CD14-positive monocyte (primary cell): ENCODE data around the gene RAI1. TPM values are rescaled to one million over a fixed set of nuclear protein-coding genes. Genes with fewer than 3 reads are reported as not detected.

Experiments
- DNase-seq, 3 donors: peaks; one replicate each; pipeline ENCODE4 v3.0.0-alpha.2; 2011 to 2022
- H2AFZ ChIP-seq: 2 replicates; pipeline ENCODE4 v1.6.0; 2012; ENCODE audit warnings: mild to moderate bottlenecking, low read depth, low read length, inconsistent platforms; ENCODE audit not compliant: insufficient read depth, poor library complexity, severe bottlenecking
- H3K27ac ChIP-seq, 2 donors: 1 replicate in 1 of 2; 2 replicates in 1 of 2; pipeline ENCODE4 v1.5.1; 2012 to 2013; ENCODE audit warnings: low read length in 2 of 2, control low read depth in 1 of 2, inconsistent platforms in 1 of 2, low read depth in 1 of 2, mild to moderate bottlenecking in 1 of 2
- H3K27me3 ChIP-seq, 2 donors: one replicate each; pipeline versions ENCODE4 v1.6.0 to v1.6.1; 2011 to 2013; ENCODE audit warnings: low read length in 2 of 2; ENCODE audit not compliant: control insufficient read depth in 2 of 2, insufficient read depth in 2 of 2
- H3K36me3 ChIP-seq, 2 donors: replicated peaks in 1 of 2; 1 replicate in 1 of 2; 2 replicates in 1 of 2; pipeline versions ENCODE4 v1.5.1 to v1.6.1; 2012 to 2013; ENCODE audit warnings: low read length in 2 of 2, control low read depth in 1 of 2, inconsistent platforms in 1 of 2, mild to moderate bottlenecking in 1 of 2; ENCODE audit not compliant: insufficient read depth in 2 of 2, control insufficient read depth in 1 of 2
- H3K4me1 ChIP-seq, 2 donors: 1 replicate in 1 of 2; 2 replicates in 1 of 2; pipeline versions ENCODE4 v1.5.1 to v1.6.1; 2012 to 2013; ENCODE audit warnings: low read length in 2 of 2, control low read depth in 1 of 2, inconsistent platforms in 1 of 2, mild to moderate bottlenecking in 1 of 2, moderate library complexity in 1 of 2; ENCODE audit not compliant: insufficient read depth in 2 of 2, control insufficient read depth in 1 of 2
- H3K4me2 ChIP-seq: replicated peaks from 2 replicates; pipeline ENCODE3; 2012; ENCODE audit warnings: low read length, moderate library complexity, mild to moderate bottlenecking; ENCODE audit not compliant: poor library complexity, severe bottlenecking; ENCODE audit errors: extremely low read depth
- H3K4me3 ChIP-seq, 3 experiments: fragments of 200-600 bp in 1 of 3; sonication (generic) in 1 of 3; replicated peaks in 1 of 3; 1 replicate in 2 of 3; 2 replicates in 1 of 3; pipeline ENCODE4 v1.5.1; 2011 to 2013; ENCODE audit warnings: low read length in 3 of 3, mild to moderate bottlenecking in 3 of 3, control low read depth in 2 of 3, low read depth in 2 of 3, inconsistent platforms in 1 of 3, moderate library complexity in 1 of 3
- H3K79me2 ChIP-seq: 2 replicates; pipeline ENCODE4 v1.6.0; 2012; ENCODE audit warnings: mild to moderate bottlenecking, control low read depth, inconsistent platforms, low read length, moderate library complexity; ENCODE audit not compliant: insufficient read depth
- H3K9ac ChIP-seq: 2 replicates; pipeline ENCODE4 v1.6.0; 2017; ENCODE audit warnings: low read length, mild to moderate bottlenecking; ENCODE audit not compliant: insufficient read depth, poor library complexity, severe bottlenecking
- H3K9me3 ChIP-seq, 2 donors: replicated peaks in 1 of 2; 1 replicate in 1 of 2; 2 replicates in 1 of 2; pipeline versions ENCODE4 v1.5.1 to v1.6.1; 2012 to 2013; ENCODE audit warnings: low read length in 2 of 2, control low read depth in 1 of 2; ENCODE audit not compliant: control insufficient read depth in 1 of 2, insufficient read depth in 1 of 2
- H4K20me1 ChIP-seq: 2 replicates; pipeline ENCODE4 v1.6.0; 2012; ENCODE audit warnings: mild to moderate bottlenecking, low read length, control low read depth, moderate library complexity; ENCODE audit not compliant: insufficient read depth
- H3K27ac Mint-ChIP-seq, 7 donors: one replicate each; pipeline ENCODE4 v1.8.0; 2020; ENCODE audit warnings: mild to moderate bottlenecking in 7 of 7, mixed read lengths in 7 of 7, moderate library complexity in 6 of 7, inconsistent platforms in 2 of 7
- H3K27me3 Mint-ChIP-seq, 3 donors: one replicate each; pipeline ENCODE4 v1.8.0; 2021 to 2022; ENCODE audit warnings: low read depth in 3 of 3, mild to moderate bottlenecking in 3 of 3, mixed read lengths in 3 of 3, moderate library complexity in 3 of 3, inconsistent platforms in 1 of 3
- H3K36me3 Mint-ChIP-seq, 2 donors: one replicate each; pipeline ENCODE4 v1.8.0; 2020; ENCODE audit warnings: mixed read lengths in 2 of 2, inconsistent platforms in 1 of 2, mild to moderate bottlenecking in 1 of 2
- H3K4me1 Mint-ChIP-seq: one replicate; pipeline ENCODE4 v1.8.0; 2020; ENCODE audit warnings: mild to moderate bottlenecking, mixed read lengths
- H3K4me3 Mint-ChIP-seq, 2 donors: one replicate each; pipeline ENCODE4 v1.8.0; 2020; ENCODE audit warnings: mild to moderate bottlenecking in 2 of 2, mixed read lengths in 2 of 2, moderate library complexity in 1 of 2
- H3K9me3 Mint-ChIP-seq, 7 donors: one replicate each; pipeline ENCODE4 v1.8.0; 2020 to 2022; ENCODE audit warnings: mixed read lengths in 7 of 7, mild to moderate bottlenecking in 6 of 7, moderate library complexity in 6 of 7, inconsistent platforms in 2 of 7
- CTCF ChIP-seq: fragments of 200-600 bp; IDR thresholded peaks from one replicate; pipeline ENCODE4 v1.8.0; 2022; ENCODE audit warnings: antibody characterized with exemption, mild to moderate bottlenecking
- WGBS: methylation state at CpG from one replicate; pipeline ENCODE4 v1.1.5; 2013; ENCODE audit warnings: missing lambda C conversion rate; ENCODE audit not compliant: insufficient coverage; 5-methylcytosine and 5-hydroxymethylcytosine counted together
- intact Hi-C, 2 donors: fragments of 100-400 bp; cut with micrococcal nuclease; formaldehyde crosslinking; loops; one replicate each; pipeline versions ENCODE4 v1.15.0 to v1.15.1; 2023
- polyA plus RNA-seq, 3 donors: library from polyadenylated mRNA; depleted of rRNA in 1 of 3; unstranded in 2 of 3; stranded (reverse) in 1 of 3; fragments of 300-500 nt in 2 of 3; fragments of >200 nt in 1 of 3; fragmentation: Illumina TruSeq in 2 of 3; gene quantifications; 1 replicate in 2 of 3; 2 replicates in 1 of 3; pipeline ENCODE4 v1.2.3, GENCODE V29; 2012 to 2021

The RAI1 gene
- polyA plus RNA-seq, 3 donors, result 0.89 to 4.4 (median 1.5) TPM

GRCh38 chr17:17805575-17805974 lies 124.3 kb downstream of the RAI1 start:
- H3K4me1 Mint-ChIP-seq, result no peaks in the 10 kb centered on the region
- no peaks in the 10 kb centered on the region for H4K20me1 ChIP-seq
- no peak overlapping the region for H2AFZ ChIP-seq
- no peak for TF ChIP-seq CTCF
- intact Hi-C loops, result no loop called here
- no peak overlapping the region for H3K27ac ChIP-seq
- H3K9me3 ChIP-seq, result no peaks in the 10 kb centered on the region
- H3K36me3 Mint-ChIP-seq, result peaks cover 36 to 40% of the 10 kb centered on the region in 2 donors
- H3K27me3 ChIP-seq, result no peaks in the 10 kb centered on the region
- DNase-seq, result no peak
- peaks cover 0 to 2% (median under 1%) of the 10 kb centered on the region in 3 donors for H3K27me3 Mint-ChIP-seq
- no peaks in the 10 kb centered on the region for H3K4me1 ChIP-seq
- peaks cover 25 to 38% of the 10 kb centered on the region in 2 donors for H3K36me3 ChIP-seq
- H3K9me3 Mint-ChIP-seq, result no peaks in the 10 kb centered on the region
- no peak overlapping the region for H3K4me3 Mint-ChIP-seq
- no peak overlapping the region for H3K4me3 ChIP-seq
- 98% methylated on average over 9 of the region's 9 CpGs for WGBS
- H3K9ac ChIP-seq, result no peak overlapping the region
- H3K27ac Mint-ChIP-seq, result no peak overlapping the region
- H3K79me2 ChIP-seq, result no peaks in the 10 kb centered on the region
- H3K4me2 ChIP-seq, result no peak overlapping the region

DNA sequence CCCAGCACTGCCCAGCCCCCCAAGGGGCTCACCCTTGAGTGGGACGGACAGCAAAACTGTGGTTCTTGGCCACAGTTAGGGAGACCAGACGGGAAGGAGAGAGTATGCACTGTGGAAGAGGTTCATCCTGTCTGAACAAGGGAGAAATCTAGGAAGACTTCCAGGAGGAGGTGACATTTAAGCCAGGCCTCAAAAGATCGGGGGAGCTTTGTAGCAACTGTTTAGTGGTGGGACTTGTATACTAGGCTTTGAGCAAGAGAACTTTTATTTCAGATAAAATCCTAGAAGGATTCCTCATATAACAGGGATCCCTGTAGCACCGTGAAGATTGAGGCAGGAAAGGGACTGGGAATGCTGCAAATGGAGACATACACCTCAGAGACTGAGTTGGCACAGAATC lies 124.8 kb downstream of the RAI1 start:
- Histone ChIP-seq H3K4me1 (no peaks in the 10 kb centered on the region), H2AFZ (no peak overlapping the region), H3K27me3 (no peaks in the 10 kb centered on the region), H3K4me2 (no peak overlapping the region), H3K4me3 (no peak overlapping the region), H4K20me1 (no peaks in the 10 kb centered on the region), H3K79me2 (no peaks in the 10 kb centered on the region), H3K9ac (no peak overlapping the region), H3K27ac (no peak overlapping the region), H3K9me3 (no peaks in the 10 kb centered on the region), H3K36me3 (peaks cover 27 to 42% of the 10 kb centered on the region in 2 donors)
- 63% methylated on average over 2 of the region's 4 CpGs for WGBS
- no peak for DNase-seq
- Mint-ChIP-seq H3K27ac (peak overlapping the region in 1 of 7 donors; percentile 16), H3K27me3 (peaks cover 0 to 2% (median 2%) of the 10 kb centered on the region in 3 donors), H3K4me3 (no peak overlapping the region), H3K4me1 (no peaks in the 10 kb centered on the region), H3K36me3 (peaks cover 39 to 44% of the 10 kb centered on the region in 2 donors), H3K9me3 (no peaks in the 10 kb centered on the region)
- TF ChIP-seq CTCF, result no peak
- intact Hi-C loops, result no loop called here
